HG03342 (cell line): ENCODE results near the gene PARPBP.
"Not testable (repeated sequence)": the region's sequence is repeated elsewhere in the genome, so short reads cannot be mapped to it uniquely, and the experiment has no call there.

Source experiments
- ATAC-seq: cut with Tn5 transposase; IDR thresholded peaks from one replicate; pipeline ENCODE4 v1.9.1; 2021; ENCODE audit warnings: mild to moderate bottlenecking, moderate library complexity; ENCODE audit not compliant: unreplicated experiment

The PARPBP gene

DNA sequence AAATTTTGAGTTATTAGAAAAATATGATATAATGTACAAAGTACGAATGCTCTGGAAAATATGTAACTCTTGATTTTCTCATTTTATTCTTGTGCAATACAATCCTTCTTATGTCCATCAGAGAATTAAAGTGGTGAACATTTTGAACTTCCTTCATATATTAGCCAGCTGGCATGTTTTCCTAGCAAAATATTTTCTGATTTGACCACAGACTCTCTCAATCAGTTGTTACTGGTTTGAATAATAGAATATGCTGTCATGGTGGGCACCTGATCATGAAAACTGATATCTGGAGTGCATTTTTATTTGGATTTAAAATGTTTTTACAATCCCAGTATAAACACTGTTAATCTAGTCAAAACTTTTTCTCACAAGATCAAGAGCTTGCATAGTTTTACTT, 24.2 kb downstream of the PARPBP start:
- no peak for ATAC-seq

GRCh38 chr12:102147062-102147587, 27.1 kb downstream of the PARPBP start:
- ATAC-seq, result not testable (repeated sequence)

GRCh38 chr12:102155206-102155605, 35.2 kb downstream of the PARPBP start:
- ATAC-seq, result not testable (repeated sequence)

GRCh38 chr12:102163383-102163782, 43.4 kb downstream of the PARPBP start:
- ATAC-seq, result no peak

DNA sequence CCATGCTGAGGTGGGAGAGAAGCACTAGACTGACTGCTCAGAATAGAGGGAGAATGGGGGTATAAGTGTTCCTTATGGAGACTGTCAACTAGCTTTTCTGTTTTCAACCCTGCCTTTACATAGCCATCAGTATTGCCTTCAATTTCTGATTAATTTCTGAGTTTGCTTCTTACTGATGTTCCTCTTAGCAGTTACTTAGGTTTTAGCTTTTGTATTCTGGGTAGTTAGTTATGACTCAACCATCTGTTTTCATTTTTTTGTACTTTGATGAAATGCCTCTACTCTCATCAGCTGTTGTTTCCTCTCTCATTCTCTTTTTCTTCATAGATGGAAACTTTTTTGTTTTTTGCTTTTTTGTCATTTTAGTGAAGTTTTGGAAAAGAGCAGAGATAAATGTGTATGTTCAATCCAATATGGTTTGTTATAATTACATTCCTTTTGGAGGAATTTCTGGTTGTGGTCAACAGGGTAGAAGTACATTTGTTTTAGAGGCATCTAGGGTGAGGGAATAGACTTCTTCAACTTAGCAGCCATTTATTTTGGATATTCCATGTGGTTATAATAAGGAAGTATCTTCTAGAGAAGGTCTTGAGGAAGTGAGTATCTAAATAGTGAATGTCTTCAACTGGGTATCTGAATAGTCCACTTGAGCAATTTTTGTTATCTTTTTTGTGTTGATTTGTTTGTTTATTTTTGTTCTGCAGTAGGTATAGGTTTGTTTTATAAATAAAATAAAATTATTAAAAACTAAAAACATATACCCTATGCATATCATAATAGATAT, 48.0 kb downstream of the PARPBP start:
- peak; percentile 63 for ATAC-seq

DNA sequence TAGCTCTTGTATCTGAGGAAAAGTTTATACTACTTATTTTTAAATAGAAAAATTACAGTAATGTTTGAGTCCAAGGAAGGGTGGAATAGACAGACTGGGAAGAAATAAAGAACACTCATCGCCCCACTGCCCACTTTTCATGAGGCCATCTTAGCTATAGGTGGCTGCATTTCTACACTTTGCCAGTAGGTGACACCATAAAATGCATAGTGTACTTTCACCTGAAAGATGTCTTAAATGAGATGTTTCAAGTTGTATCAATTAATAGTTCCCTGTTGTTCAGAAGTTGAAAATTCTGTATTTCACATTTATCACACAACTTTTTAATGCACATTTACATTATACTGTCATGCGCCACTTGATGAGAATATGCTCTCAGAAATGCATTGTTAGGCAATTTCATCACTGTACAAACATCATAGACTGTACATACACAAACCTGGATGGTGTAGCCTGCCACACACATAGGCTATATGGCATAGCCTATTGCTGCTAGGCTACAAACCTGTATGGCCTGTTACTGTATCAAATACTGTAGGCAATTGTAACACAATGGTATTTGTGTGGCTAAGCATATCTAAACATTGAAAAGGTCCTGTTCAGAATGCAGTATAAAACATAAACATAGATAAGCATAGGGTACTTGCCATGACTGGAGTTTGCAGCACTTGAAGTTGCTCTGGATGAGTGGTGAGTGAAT, 50.1 kb downstream of the PARPBP start:
- no peak for ATAC-seq

DNA sequence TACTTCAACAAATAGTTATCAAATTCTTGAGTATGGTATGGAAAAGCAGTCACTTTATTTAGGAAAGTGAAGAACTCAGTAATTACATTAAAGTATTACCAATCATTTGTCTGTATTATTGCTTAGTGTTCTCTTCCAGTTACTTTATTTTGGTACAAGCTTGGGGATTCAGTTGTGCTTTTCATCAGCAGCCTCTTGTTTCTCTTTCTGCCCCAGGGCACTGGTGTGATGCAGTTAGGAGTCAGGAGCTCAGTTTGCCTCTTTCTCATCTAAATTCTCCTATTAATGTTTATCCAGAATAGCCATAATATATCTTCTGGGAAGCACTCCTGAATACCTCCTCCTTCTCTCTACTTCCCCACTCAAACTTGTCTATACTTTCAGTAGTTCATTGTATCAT, 52.0 kb downstream of the PARPBP start:
- no peak for ATAC-seq

- no peak for ATAC-seq
These were observed 52.5 kb downstream of the PARPBP start for GRCh38 chr12:102172436-102172835.

DNA sequence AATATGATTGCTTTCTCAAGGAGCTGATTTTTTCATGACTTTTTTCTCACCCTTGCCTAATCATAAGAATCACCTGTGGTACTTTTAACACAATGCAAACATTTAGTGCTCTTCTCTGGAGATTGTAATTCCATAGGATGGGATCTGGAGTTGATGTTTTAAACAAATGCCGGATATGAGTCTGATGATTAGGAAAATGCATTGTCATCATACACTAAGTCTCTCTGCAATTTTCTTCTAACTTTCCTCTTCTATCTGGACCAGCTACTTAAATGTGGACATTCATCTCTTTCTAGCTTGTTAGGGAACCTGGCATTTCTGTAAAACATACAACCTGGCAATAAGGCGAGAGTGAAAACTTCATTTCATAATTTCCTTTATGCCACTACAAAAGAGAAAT, 54.1 kb downstream of the PARPBP start:
- ATAC-seq, result no peak

- no peak for ATAC-seq
These were observed 54.8 kb downstream of the PARPBP start for GRCh38 chr12:102174761-102175160.

DNA sequence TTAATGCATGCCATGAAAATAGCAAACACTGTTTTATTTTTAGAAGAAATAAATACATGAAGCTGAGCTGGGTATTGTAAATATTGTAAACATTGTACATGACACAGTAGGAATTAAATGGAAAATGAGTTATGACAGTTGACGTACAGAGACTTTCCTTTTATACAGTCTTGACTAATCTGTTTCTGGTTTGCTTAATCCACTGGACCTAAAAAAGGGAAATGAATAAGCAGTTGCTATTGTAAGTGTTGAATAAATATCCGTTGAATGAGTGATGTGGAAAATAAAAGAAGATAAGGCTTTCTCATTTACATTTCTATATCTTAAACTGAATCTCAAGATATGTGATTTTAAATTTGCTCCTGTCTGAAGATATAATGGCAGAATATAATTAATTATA, 62.7 kb downstream of the PARPBP start:
- no peak for ATAC-seq

- no peak for ATAC-seq
These were observed 75.8 kb downstream of the PARPBP start for GRCh38 chr12:102195826-102196225.

DNA sequence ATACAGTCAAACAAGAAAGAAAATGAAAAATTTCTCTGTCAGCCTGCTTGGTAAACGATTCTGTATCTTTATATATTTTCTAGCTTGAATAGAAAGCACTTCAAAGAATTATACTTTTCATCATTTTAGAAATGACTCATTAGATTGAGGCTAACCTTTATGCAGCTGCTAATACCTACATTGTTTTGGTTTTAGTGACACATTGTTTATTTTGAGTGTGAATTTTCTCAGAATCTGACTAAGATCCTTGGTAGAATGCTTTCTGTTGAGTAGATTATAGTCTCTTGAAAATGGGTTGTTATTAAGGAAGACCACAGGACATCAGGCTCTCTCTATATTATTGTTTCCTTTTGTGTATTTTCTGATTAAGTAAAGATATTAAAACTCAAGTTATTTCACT, 77.8 kb downstream of the PARPBP start, which contains the start of gene PMCH:
Gene PMCH (minus strand): TSS at position 45 of the 400 bp plus-strand sequence. CDS start 63 bp downstream, outside the sequence.
- no peak for ATAC-seq

- ATAC-seq, result no peak
These were observed 81.6 kb downstream of the PARPBP start for GRCh38 chr12:102201436-102202061.

- ATAC-seq, result no peak
These were observed 82.6 kb downstream of the PARPBP start for GRCh38 chr12:102202556-102202955.

GRCh38 chr12:102204025-102204424, 84.0 kb downstream of the PARPBP start:
- ATAC-seq, result no peak

DNA sequence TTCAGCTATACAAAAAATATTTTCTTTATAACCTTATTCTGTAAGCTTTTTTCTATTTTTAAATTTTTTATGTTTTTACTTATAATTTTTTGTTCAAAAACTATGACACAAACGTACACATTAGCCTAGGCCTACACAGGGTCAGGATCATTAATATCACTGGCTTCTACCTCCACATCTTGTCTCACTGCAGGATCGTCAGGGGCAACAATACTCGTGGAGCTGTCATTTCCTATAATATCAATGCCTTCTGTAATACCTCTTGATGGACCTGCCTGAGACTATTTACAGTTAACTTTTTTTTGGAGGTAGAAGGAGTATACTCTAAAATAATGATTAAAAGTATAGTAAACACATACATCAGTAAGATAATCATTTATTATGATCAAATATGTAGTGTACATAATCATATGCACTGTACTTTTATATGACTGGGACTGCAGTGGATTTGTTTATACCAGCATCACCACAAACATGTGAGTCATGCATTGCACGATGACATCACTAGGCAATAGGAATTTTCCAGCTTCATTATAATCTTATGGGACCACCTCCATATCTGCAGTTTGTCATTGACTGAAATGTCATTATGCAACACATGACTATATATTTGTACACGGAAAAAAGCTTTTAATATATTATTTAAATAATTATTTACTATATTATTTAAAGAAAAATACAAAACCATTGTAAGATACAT, 96.2 kb downstream of the PARPBP start:
- ATAC-seq, result no peak

DNA sequence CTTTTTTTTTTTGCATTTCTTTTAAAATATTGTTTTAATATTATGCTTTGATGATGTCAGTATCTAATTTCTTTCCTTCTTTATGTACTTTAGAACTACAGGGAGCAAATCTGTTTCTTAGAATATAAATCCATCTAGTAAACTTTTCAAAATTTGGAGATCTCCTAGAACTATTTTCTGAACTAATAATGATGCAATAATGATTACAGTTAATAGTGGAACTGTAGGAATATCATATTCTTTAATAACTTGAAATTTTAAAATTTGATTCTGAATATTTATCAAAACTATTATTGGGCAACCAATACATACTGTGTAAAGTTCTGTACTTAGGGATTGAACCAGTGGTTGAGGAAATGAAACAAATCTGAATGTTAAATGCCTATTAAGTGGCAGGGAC, 100.8 kb downstream of the PARPBP start:
- no peak for ATAC-seq

DNA sequence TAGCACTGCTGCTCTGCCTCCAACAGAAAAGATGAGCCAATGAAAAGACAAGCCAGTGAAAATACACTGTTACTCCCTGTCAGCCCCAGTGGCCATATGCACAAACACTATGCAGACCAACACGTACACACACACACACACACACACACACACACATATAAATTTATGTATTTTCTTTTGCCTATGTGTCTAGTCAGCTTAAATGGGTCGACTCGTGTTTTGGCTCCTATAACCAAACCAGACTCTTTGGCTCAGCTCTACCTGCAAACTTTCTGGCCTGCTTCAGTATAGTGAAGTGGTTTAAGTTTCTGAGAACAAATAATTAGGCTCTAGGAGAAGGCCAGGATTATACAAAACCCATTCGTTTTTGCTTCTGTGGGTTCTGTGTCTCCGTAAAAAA, 108.0 kb downstream of the PARPBP start:
- ATAC-seq, result no peak

GRCh38 chr12:102232036-102232435, 112.1 kb downstream of the PARPBP start:
- ATAC-seq, result no peak

DNA sequence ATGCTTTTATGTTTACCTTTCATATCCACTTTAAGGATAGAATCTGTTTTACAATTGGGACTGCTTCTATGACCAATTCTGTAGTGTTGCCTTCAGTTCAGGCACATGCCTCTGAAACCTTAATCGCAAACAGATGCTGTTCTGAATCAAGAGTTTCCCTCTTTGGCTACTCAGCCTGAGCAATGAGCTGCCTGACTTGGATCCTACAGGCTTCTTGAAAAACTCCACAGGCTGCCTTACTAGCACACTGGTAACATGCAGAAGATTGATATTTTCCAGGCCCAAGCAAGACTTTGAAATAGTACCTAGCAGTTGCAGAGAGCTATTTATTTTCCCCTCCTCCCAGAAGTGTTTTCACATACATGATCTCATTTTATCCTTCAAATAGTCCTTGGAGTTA, 112.5 kb downstream of the PARPBP start:
- ATAC-seq, result no peak
